ENCODE measurements around the gene ROCK2.

- TF ChIP-seq, protein P1, sequence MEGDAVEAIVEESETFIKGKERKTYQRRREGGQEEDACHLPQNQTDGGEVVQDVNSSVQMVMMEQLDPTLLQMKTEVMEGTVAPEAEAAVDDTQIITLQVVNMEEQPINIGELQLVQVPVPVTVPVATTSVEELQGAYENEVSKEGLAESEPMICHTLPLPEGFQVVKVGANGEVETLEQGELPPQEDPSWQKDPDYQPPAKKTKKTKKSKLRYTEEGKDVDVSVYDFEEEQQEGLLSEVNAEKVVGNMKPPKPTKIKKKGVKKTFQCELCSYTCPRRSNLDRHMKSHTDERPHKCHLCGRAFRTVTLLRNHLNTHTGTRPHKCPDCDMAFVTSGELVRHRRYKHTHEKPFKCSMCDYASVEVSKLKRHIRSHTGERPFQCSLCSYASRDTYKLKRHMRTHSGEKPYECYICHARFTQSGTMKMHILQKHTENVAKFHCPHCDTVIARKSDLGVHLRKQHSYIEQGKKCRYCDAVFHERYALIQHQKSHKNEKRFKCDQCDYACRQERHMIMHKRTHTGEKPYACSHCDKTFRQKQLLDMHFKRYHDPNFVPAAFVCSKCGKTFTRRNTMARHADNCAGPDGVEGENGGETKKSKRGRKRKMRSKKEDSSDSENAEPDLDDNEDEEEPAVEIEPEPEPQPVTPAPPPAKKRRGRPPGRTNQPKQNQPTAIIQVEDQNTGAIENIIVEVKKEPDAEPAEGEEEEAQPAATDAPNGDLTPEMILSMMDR (conservative IDR thresholded peaks at IDR 0.05 in 1 of 2, IDR thresholded peaks at IDR 0.05 in 1 of 2; ENCODE audit: low read depth in 1 of 2, low read length in 2 of 2) = no peak
- TF ChIP-seq EZH2 (IDR thresholded peaks at IDR 0.05; ENCODE audit: low read length, missing control alignments) = no peak
Measured at GRCh38 chr2:11168488-11168887, 175.9 kb downstream of the ROCK2 start.
